ENCODE results near the gene ROBO1. TPM values are rescaled to one million over a fixed set of nuclear protein-coding genes. Genes with fewer than 3 reads are reported as not detected.

ROBO1 gene
- total RNA-seq, 1 donor from 2014 or later = 66.5 TPM

- Histone ChIP-seq H3K36me3 (no peaks in the 10 kb centered on the region), H3K4me3 (no peak overlapping the region), H3K9me3 (no peaks in the 10 kb centered on the region), H3K27me3 (no peaks in the 10 kb centered on the region), H3K4me1 (no peaks in the 10 kb centered on the region), H3K27ac (no peak overlapping the region)
- DNase-seq (ENCODE audit: extremely low spot score in 2 of 2) = no peak
- TF ChIP-seq POLR2AphosphoS5 (IDR thresholded peaks at IDR 0.05; ENCODE audit: insufficient read depth in 1 of 2, low read depth in 1 of 2) (no peak), POLR2A (IDR thresholded peaks at IDR 0.05) (no peak)
- TF ChIP-seq, protein P1, sequence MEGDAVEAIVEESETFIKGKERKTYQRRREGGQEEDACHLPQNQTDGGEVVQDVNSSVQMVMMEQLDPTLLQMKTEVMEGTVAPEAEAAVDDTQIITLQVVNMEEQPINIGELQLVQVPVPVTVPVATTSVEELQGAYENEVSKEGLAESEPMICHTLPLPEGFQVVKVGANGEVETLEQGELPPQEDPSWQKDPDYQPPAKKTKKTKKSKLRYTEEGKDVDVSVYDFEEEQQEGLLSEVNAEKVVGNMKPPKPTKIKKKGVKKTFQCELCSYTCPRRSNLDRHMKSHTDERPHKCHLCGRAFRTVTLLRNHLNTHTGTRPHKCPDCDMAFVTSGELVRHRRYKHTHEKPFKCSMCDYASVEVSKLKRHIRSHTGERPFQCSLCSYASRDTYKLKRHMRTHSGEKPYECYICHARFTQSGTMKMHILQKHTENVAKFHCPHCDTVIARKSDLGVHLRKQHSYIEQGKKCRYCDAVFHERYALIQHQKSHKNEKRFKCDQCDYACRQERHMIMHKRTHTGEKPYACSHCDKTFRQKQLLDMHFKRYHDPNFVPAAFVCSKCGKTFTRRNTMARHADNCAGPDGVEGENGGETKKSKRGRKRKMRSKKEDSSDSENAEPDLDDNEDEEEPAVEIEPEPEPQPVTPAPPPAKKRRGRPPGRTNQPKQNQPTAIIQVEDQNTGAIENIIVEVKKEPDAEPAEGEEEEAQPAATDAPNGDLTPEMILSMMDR (IDR thresholded peaks at IDR 0.05) = no peak
- intact Hi-C loops (cut with DNase I) = no loop called here
Measured at GRCh38 chr3:79586232-79586631, 181.6 kb downstream of the ROBO1 start.

GRCh38 chr3:79572930-79573329, 194.9 kb downstream of the ROBO1 start:
- intact Hi-C loops (cut with DNase I) = no loop called here
- no peak for DNase-seq (ENCODE audit: extremely low spot score in 2 of 2)
- Histone ChIP-seq H3K27me3 (no peaks in the 10 kb centered on the region), H3K9me3 (no peaks in the 10 kb centered on the region), H3K4me1 (no peaks in the 10 kb centered on the region), H3K4me3 (no peak overlapping the region), H3K27ac (no peak overlapping the region), H3K36me3 (no peaks in the 10 kb centered on the region)
- TF ChIP-seq POLR2A (IDR thresholded peaks at IDR 0.05) = no peak
- TF ChIP-seq, protein P1 (IDR thresholded peaks at IDR 0.05) = no peak
- no peak for TF ChIP-seq POLR2AphosphoS5 (IDR thresholded peaks at IDR 0.05; ENCODE audit: insufficient read depth in 1 of 2, low read depth in 1 of 2)

- H3K27ac ChIP-seq = no peak overlapping the region
- TF ChIP-seq, protein P1 (IDR thresholded peaks at IDR 0.05) = no peak
- TF ChIP-seq POLR2A (IDR thresholded peaks at IDR 0.05) (no peak), POLR2AphosphoS5 (IDR thresholded peaks at IDR 0.05; ENCODE audit: insufficient read depth in 1 of 2, low read depth in 1 of 2) (no peak)
- intact Hi-C loops (cut with DNase I) = no loop called here
- no peaks in the 10 kb centered on the region for H3K4me1 ChIP-seq
- no peaks in the 10 kb centered on the region for H3K9me3 ChIP-seq
- H3K4me3 ChIP-seq = no peak overlapping the region
- no peak for DNase-seq (ENCODE audit: extremely low spot score in 2 of 2)
- H3K27me3 ChIP-seq = no peaks in the 10 kb centered on the region
- no peaks in the 10 kb centered on the region for H3K36me3 ChIP-seq
Measured at GRCh38 chr3:79568938-79569337, 198.9 kb downstream of the ROBO1 start.

GRCh38 chr3:79564192-79564591, 203.6 kb downstream of the ROBO1 start:
- TF ChIP-seq, protein P1 (IDR thresholded peaks at IDR 0.05) = no peak
- TF ChIP-seq POLR2A (IDR thresholded peaks at IDR 0.05) = no peak
- TF ChIP-seq POLR2AphosphoS5 (IDR thresholded peaks at IDR 0.05; ENCODE audit: insufficient read depth in 1 of 2, low read depth in 1 of 2) = no peak
- no peaks in the 10 kb centered on the region for H3K36me3 ChIP-seq

GRCh38 chr3:79560698-79561097, 207.1 kb downstream of the ROBO1 start:
- TF ChIP-seq, protein P1 (IDR thresholded peaks at IDR 0.05) = no peak
- no peak for TF ChIP-seq POLR2A (IDR thresholded peaks at IDR 0.05)
- no peak for TF ChIP-seq POLR2AphosphoS5 (IDR thresholded peaks at IDR 0.05; ENCODE audit: insufficient read depth in 1 of 2, low read depth in 1 of 2)
- no peak for DNase-seq (ENCODE audit: extremely low spot score in 2 of 2)
- no peaks in the 10 kb centered on the region for H3K9me3 ChIP-seq
- no peaks in the 10 kb centered on the region for H3K36me3 ChIP-seq
- H3K4me3 ChIP-seq = no peak overlapping the region
- H3K27me3 ChIP-seq = no peaks in the 10 kb centered on the region
- no peak overlapping the region for H3K27ac ChIP-seq
- intact Hi-C loops (cut with DNase I) = no loop called here
- no peaks in the 10 kb centered on the region for H3K4me1 ChIP-seq

More at GRCh38 chr3:79564192-79564591, 203.6 kb downstream of the ROBO1 start:
- Histone ChIP-seq H3K9me3 (no peaks in the 10 kb centered on the region), H3K4me1 (no peaks in the 10 kb centered on the region), H3K27me3 (no peaks in the 10 kb centered on the region), H3K4me3 (no peak overlapping the region), H3K27ac (no peak overlapping the region)
- DNase-seq (ENCODE audit: extremely low spot score in 2 of 2) = no peak
- intact Hi-C loops (cut with DNase I) = no loop called here

Data from vagina (tissue), 2 donors.